Posterior cingulate gyrus (tissue), 11 donors: ENCODE data around the gene PLD5.
"Not testable (repeated sequence)": the region's sequence is repeated elsewhere in the genome, so short reads cannot be mapped to it uniquely, and the experiment has no call there.

Experiments
- DNase-seq, 10 donors: peaks; one replicate each; pipeline versions ENCODE4 v3.0.0 to v3.0.0-alpha.2; 2020 to 2021; ENCODE audit warnings: mixed read lengths in 3 of 10
- intact Hi-C: fragments of 100-400 bp; cut with DNase I; formaldehyde crosslinking; loops from one replicate; pipeline ENCODE4 v1.15.1; 2023

The PLD5 gene

DNA sequence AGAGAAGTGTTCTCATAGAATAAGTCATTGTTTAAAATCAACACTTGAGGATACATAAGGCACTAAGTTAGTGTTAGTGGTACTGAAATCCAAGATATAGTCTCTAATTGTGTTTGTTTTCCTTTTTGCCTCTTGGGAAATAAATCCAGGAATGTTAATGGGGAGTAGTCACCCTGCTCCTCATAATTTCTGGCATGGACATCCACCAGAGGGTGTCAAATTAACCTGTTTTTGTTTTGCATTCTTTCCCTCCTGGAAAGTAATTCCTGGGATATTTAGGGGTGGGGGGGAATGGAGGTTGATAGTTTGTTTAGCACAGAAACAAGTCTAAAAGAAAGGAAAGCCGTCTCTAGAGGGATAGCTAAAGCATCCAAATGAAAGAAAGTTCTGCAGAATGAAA, 437.8 kb downstream of the PLD5 start:
- DNase-seq = no peak
- intact Hi-C loops = no loop called here

DNA sequence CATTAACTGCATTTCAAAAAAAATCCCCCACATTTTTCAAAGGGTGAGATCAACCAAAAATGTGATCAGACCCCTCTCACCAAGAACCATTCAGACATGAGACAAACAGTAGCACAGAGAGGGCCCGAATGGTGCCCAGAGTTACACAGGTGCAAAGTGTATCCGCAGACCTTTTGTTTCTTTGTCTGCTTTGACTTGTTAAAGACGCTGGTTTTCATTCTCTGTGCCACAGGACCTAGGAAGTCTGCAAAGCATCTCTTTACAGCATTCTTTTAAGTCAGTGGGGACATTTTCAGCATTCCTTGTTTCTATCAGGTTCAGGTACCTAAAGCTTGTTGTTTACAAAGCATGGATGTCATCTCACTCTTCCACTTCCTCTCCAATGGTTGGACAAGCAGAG, 438.4 kb downstream of the PLD5 start:
- DNase-seq = no peak

DNA sequence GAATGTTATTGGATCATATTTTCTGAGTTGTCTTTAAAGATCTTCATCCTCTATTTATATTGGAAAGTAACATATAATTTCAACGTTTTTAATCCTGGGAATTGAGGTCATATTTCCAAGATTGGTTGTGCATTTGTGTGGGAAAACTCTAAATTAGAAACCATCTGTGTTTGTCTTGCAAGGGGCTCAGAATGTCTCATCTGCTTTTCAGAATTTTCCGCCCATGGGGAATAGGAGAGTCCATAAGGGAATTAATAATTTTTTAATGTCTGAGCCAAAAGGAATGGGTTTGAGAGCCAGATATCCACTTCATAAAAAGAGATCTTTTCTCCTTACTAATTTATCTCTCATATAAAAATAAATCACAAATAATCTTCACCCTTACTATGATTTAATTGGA, 440.8 kb downstream of the PLD5 start:
- intact Hi-C loops = no loop called here
- no peak for DNase-seq

More for the DNA sequence above, 438.4 kb downstream of the PLD5 start:
- intact Hi-C loops = no loop called here

DNA sequence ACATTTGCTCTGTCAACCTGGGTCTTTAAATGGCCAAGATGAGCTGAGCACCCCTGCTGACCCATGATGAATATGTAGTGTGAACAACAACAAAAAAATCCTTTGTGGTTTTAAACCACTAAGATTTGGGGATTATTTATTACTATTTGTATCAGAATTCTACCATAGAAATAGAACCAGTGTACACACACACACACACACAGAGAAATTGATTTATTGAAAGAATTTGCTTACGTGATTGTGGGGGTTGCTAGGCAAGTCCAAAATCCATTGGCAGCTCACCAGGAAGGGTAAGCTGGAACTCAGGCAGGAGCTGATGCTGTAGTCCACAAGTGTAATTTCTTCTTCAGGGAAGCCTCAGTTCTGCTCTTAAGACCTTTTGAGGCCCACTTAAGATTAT, 443.1 kb downstream of the PLD5 start:
- intact Hi-C loops = no loop called here
- no peak for DNase-seq

DNA sequence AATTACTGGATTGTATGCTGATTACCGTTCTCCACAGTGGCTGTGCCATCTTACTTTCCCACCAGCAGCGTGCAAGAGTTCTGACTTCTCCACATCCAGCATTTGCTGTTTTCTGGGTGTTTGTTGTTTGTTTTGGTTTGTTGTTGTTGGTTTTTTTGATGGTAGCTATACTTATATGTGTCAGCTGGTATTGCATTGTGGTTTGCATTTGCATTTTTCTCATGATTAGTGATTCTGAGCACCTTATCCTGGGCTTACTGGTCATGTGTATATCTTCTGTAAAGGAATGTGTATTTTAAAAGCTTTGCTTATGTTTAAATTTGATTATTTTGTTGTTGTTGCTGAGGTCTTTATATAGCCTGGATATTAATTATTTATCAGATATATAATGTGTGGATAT, 458.7 kb downstream of the PLD5 start:
- intact Hi-C loops = loop anchor here (10.0 kb wide), 1 partner anchor 49 kb away; no protein-coding TSS in a partner anchor
- no peak for DNase-seq

DNA sequence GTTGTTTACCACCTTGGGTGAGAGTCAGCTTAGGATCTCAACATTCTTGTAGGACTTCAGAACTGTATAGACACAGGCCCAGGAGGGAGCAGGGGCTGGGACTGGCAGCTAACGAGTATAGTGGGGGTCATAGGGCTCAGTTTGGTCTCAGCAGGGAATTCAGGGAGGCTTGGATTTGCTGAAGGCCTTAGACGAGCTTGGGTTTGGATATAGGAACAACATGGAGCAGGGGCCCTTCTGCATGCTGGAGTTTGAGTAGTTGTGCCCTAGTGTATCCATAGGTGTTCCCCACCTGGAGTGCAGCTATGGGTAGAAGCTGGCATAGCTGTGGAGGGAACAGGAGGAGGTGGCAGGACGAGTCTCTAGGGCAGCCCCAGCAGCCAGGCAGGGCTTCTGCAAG, 462.2 kb downstream of the PLD5 start:
- DNase-seq = no peak
- intact Hi-C loops = loop anchor here (10.0 kb wide), 1 partner anchor 53 kb away; no protein-coding TSS in a partner anchor

DNA sequence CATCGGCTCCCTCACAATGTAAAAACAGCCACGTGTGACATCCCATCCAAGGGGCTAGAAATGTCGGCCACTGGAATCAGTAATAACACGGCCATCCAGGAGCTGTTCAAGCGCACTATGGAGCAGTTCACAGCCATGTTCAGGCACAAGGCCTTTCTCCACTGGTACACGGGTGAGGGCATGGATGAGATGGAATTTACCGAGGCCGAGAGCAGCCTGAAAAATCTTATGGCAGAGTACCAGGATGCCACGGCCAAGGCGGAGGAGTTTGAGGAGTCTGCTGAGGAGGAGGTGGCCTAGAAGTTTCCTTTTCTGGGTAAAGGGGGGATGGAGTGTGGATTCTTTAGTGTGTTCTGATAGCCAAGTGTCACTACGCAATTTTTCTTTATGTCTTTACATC, 464.5 kb downstream of the PLD5 start:
- intact Hi-C loops = loop anchor here (10.0 kb wide), 1 partner anchor 55 kb away; no protein-coding TSS in a partner anchor
- peak in 4 of 10 donors; percentile 5 to 86 (median 20) for DNase-seq

DNA sequence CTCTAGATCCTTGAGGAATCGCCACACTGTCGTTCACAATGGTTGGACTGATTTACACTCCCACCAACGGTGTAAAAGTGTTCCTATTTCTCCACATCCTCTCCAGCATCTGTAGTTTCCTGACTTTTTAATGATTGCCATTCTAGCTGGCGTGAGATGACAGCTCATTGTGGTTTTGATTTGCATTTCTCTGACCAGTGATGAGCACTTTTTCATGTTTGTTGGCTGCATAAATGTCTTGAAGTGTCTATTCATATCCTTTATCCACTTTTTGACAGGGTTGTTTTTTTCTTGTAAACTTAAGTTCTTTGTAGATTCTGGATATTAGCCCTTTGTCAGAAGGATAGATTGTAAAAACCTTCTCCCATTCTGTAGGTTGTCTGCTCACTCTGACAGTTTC, 465.9 kb downstream of the PLD5 start:
- not testable (repeated sequence) for DNase-seq

DNA sequence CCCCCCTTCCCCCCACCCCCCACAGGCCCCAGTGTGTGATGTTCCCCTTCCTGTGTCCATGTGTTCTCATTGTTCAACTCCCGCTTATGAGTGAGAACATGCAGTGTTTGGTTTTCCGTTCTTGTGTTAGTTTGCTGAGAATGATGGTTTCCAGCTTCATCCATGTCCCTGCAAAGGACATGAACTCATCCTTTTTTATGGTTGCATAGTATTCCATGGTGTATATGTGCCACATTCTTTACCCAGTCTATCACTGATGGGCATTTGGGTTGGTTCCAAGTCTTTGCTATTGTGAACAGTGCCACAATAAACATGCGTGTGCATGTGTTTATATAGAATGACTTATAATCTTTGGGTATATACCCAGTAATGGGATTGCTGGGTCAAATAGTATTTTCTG, 466.3 kb downstream of the PLD5 start:
- intact Hi-C loops, DNase-seq: not testable (repeated sequence)

More for the DNA sequence above, 465.9 kb downstream of the PLD5 start:
- intact Hi-C loops = not testable (repeated sequence)

DNA sequence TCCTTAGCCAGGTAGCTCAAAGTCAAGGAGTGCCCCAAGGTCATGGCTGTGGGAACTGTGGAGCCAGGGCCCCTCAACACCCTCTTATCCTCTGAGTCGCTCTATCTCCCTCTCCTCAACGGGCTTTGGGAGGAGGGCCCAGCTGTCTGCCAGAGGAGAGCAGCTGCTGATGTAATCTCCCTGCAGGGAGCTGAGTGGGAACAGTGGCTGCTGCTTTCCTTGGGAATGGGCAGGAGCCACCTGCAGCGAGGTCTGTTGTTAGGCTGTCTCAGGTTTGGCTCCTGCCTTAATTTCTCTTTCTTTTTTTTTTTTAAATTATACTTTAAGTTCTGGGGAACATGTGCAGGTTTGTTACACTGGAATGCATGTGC, 466.8 kb downstream of the PLD5 start:
- intact Hi-C loops = no loop called here
- no peak for DNase-seq

DNA sequence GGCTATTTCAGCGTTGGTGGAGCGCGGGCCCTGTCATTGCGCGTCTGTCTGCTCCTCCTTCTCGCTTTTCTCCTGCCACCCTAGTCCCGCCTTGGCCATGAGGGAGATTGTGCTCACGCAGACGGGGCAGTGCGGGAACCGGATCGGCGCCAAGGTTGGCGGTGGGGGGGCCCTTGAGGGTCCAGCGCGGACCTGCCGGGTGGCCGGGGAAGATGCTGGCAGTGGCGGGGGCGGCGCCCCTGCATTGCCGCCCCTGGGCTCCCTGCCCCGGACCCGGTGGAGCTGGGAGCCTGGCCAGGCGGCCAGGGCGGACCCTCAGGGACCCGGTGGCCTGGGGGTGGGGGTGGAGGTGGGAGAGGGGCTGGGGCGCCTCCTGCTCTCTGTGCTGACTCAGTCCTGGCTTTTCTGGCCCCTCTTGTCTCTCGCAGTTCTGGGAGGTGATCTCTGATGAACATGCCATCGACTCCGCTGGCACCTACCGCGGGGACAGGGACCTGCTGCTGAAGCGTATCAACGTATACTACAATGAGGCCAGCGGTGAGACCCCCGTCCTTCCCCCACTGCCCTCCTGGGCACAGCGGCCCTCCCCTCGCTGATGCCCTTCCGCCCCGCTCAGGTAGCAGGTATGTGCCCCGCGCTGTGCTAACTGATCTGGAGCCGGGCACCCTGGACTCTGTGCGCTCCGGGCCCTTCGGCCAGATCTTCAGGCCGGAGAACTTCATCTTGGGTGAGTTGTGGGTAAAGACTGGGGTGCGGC, 467.3 kb downstream of the PLD5 start:
- intact Hi-C loops = no loop called here
- DNase-seq = no peak

DNA sequence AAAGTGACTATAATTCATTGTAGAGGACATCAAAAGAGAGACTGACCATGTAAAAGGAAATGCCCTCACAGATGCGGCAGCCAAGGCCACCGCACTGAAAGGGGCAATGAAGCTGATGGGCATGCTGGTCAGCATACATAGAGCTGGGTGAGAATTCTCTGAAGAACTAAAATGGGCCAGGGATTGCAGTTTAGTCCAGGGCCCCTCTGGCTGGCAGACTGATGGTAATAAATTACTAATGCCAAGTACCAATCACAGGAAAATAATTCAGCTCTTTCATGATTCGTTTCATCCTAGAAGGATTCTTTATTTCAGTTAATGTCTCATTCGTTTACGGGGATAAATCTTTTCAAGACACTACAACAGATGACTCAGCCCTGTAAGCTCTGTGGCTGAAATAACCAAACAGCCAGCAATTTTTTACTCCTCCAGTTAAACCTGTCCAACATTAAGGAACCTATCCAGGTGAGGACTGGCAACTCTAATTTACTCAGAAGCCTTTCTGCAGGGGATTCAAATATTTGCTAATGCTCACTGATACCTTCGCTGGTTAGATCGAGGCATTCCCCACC, 468.7 kb downstream of the PLD5 start:
- no peak for DNase-seq

DNA sequence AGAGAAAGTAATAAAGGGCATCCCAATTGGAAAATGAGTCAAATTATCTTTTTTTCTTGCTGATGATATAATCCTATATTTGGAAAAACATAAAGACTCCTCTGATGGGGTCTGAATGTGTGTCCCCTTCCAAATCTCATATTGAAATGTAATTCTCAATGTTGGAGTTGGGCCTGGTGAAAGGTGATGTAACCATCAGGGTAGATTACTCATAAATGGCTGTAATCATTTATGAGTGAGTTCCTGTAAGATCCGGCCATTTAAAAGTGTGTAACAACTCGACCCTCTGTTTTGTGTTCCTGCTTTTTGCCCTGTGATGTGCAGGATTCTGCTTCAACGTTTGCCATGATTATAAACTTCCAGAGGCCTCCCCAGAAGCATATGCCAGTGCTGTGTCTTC, 481.3 kb downstream of the PLD5 start:
- intact Hi-C loops = no loop called here
- no peak for DNase-seq

More for the DNA sequence above, 468.7 kb downstream of the PLD5 start:
- intact Hi-C loops = no loop called here

DNA sequence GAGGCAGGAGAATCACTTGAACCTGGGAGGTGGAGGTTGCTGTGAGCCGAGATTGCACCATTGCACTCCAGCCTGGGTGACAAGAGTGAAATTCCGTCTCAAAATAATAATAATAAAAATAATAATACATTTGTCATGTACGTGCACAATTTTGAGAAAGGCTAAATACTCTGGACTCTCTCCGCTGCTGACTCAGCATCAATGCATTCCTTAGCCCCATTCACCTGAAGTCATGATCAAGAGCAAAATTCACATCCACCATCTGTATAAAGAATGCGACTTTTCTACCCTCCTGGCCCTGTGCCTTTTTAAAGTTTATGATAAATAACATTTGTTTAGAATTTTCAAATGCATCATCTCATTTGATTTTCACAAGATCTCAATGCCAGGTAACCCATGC, 490.1 kb downstream of the PLD5 start:
- intact Hi-C loops = no loop called here
- no peak for DNase-seq

DNA sequence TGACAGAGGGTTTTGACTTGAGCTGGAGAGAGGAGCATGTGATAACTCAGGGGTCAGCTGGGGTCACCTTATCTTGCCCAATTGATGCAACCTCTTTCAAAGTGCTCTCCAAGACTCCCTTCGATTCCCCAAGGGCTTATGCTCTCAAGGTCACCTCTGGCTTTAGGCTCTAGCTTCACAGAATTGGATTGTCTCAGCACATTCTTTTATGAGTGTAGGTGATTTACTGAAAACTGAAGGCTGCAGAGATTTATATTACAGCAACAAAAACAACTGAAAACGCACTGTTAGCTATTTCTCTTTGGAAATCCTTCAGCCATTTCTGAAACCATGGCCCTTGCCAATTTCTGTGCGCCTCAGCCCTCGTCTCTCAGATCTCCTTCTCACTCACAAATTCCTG, 491.1 kb downstream of the PLD5 start:
- intact Hi-C loops = no loop called here
- DNase-seq = no peak
